NCI-H1092 (cell line): Measurements from ENCODE around the gene MAEA.
"Not testable (repeated sequence)": the region's sequence is repeated elsewhere in the genome, so short reads cannot be mapped to it uniquely, and the experiment has no call there.

Experiments
- DNase-seq: peaks from one replicate; lab custom pipeline; 2025; lab: John Stamatoyannopoulos, UW

Gene MAEA

GRCh38 chr4:1367230-1367935 lies 77.7 kb downstream of the MAEA start:
- DNase-seq, result no peak

- no peak for DNase-seq
Measured at GRCh38 chr4:1367936-1368289, 78.2 kb downstream of the MAEA start.

GRCh38 chr4:1368421-1369090 lies 78.9 kb downstream of the MAEA start:
- DNase-seq, result no peak

GRCh38 chr4:1369091-1369450 lies 79.4 kb downstream of the MAEA start:
- no peak for DNase-seq

GRCh38 chr4:1369479-1370079 lies 79.9 kb downstream of the MAEA start:
- DNase-seq, result no peak

GRCh38 chr4:1370321-1371124 lies 80.8 kb downstream of the MAEA start:
- DNase-seq, result no peak

- no peak for DNase-seq
Measured at GRCh38 chr4:1371176-1372165, 81.8 kb downstream of the MAEA start.

- DNase-seq, result not testable (repeated sequence)
Measured at GRCh38 chr4:1372576-1372975, 82.9 kb downstream of the MAEA start.

- no peak for DNase-seq
Measured at GRCh38 chr4:1373892-1374705, 84.4 kb downstream of the MAEA start.

- DNase-seq, result no peak
Measured at GRCh38 chr4:1374706-1375045, 85.0 kb downstream of the MAEA start.

GRCh38 chr4:1375051-1375721 lies 85.5 kb downstream of the MAEA start:
- DNase-seq, result no peak

- no peak for DNase-seq
Measured at GRCh38 chr4:1375761-1376322, 86.2 kb downstream of the MAEA start.

GRCh38 chr4:1376391-1376840 lies 86.7 kb downstream of the MAEA start:
- DNase-seq, result no peak

- no peak for DNase-seq
Measured at GRCh38 chr4:1376841-1377605, 87.3 kb downstream of the MAEA start.

- DNase-seq, result no peak
Measured at GRCh38 chr4:1377606-1378261, 88.0 kb downstream of the MAEA start.

GRCh38 chr4:1378559-1379231 lies 89.0 kb downstream of the MAEA start:
- no peak for DNase-seq

- no peak for DNase-seq
Measured at GRCh38 chr4:1379351-1379781, 89.7 kb downstream of the MAEA start.
